HG02943 (cell line): ENCODE data around the gene PLCZ1.
"Not testable (repeated sequence)": the region's sequence is repeated elsewhere in the genome, so short reads cannot be mapped to it uniquely, and the experiment has no call there.

ENCODE experiments used
- ATAC-seq: cut with Tn5 transposase; IDR thresholded peaks from one replicate; pipeline ENCODE4 v1.9.1; 2021; ENCODE audit warnings: mild to moderate bottlenecking, low read depth, moderate library complexity; ENCODE audit not compliant: unreplicated experiment

Gene PLCZ1, protein sequence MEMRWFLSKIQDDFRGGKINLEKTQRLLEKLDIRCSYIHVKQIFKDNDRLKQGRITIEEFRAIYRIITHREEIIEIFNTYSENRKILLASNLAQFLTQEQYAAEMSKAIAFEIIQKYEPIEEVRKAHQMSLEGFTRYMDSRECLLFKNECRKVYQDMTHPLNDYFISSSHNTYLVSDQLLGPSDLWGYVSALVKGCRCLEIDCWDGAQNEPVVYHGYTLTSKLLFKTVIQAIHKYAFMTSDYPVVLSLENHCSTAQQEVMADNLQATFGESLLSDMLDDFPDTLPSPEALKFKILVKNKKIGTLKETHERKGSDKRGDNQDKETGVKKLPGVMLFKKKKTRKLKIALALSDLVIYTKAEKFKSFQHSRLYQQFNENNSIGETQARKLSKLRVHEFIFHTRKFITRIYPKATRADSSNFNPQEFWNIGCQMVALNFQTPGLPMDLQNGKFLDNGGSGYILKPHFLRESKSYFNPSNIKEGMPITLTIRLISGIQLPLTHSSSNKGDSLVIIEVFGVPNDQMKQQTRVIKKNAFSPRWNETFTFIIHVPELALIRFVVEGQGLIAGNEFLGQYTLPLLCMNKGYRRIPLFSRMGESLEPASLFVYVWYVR

GRCh38 chr12:18737819-18738218, at the start of gene PLCZ1, which contains the start of gene CAPZA3:
TSS of gene PLCZ1 (minus strand) at chr12:18738012. CDS start at chr12:18737371, 641 bp downstream.
TSS of gene CAPZA3 (plus strand) at chr12:18738119. CDS start at chr12:18738269, 150 bp downstream.
- ATAC-seq = no peak

DNA sequence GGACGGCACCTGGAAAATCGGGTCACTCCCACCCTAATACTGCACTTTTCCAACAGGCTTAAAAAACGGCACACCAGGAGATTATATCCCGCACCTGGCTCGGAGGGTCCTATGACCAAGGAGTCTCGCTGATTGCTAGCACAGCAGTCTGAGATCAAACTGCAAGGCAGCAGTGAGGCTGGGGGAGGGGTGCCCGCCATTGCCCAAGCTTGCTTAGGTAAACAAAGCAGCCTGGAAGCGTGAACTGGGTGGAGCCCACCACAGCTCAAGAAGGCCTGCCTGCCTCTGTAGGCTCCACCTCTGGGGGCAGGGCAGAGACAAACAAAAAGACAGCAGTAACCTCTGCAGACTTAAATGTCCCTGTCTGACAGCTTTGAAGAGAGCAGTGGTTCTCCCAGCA, 47.7 kb upstream of the PLCZ1 start:
- not testable (repeated sequence) for ATAC-seq

DNA sequence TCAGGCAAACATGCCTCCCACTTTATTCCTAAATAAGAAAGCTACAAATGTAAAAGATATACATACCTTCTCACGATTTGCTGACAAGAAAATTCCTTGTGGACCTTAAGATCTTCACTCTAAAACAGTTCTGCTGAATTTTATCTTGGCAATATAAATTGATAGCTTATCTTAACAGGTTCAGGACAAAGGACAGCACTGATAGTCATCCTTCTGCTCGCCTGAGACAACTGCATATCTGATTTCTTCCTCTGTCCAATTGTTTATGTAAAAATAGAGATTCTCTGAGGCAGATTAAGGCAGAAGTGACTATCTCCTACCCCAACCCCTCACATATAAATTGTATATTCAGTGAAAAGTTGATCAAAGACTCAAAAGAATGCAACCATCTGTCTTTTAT, 45.0 kb upstream of the PLCZ1 start:
- ATAC-seq = no peak

DNA sequence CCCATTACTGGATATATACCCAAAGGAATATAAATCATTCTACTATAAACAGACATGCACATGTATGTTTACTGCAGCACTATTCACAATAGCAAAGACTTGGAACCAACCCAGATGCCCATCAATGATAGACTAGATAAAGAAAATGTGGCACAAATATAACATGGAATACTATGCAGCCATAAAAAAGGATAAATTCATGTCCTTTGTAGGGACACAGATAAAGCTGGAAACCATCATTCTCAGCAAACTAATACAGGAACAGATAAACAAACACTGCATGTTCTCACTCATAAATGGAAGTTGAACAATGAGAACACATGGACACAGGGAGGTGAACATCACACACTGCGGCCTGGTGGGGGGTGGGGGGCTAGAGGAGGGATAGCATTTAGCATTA, 28.7 kb upstream of the PLCZ1 start:
- ATAC-seq = not testable (repeated sequence)

- no peak for ATAC-seq
Observed at GRCh38 chr12:18755341-18755740, 17.5 kb upstream of the PLCZ1 start.

DNA sequence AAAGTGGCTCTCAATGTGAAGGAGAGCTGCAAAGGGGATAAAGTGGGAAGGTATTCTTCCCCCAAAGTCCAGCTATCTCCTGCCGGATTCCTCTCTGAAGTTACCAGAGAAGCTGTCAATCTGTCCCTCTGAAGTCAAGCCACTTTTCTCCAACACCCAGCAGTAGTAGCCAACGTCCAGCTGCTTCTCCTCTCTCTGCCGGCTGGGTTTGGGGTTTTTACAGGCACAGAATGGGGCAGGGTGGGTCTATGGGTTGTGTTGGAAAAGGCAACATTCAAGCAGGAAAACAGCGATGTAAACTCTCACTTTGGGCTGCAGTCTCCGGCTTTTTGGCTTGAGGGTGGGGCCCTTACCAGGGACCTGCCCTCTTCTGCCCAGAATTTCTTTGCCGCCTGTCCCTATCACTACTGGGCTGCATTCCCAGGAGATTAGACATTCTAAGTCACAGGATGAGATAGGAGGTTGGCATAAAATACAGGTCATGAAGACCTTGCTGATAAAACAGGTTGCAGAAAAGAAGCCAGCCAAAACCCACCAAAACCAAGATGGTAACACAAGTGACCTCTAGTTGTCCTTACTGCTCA, 16.4 kb upstream of the PLCZ1 start:
- no peak for ATAC-seq

DNA sequence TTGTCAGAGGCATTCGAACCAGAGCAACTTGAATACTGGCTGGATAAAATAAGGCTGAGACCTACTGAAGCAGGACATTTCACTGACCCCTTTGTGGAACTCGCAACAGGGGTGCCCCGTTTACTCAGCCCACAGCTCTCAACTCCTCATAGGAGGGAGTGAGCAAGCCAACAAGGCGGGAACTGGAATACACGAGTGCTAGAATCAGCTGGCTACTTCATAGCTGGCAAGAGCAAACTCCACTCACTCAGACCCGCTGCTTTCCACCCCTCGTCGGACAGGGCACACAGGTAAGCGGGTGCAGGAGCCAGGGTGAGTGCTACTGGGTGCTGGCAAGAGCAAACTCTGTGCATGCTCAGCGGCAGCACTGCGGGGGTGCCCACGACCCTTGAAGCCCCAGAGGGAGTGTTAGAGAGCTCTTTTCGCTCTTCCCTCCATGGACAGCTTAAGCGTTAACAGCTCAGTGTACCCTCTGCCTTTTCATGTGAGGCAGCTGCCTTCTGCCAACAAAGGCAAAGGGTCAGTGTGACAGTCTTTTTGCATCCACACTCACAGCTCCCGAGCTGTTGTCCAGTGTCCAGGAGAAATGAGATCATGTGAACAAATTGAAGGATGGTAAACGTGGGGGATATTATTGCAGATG, 15.8 kb upstream of the PLCZ1 start:
- ATAC-seq = no peak

DNA sequence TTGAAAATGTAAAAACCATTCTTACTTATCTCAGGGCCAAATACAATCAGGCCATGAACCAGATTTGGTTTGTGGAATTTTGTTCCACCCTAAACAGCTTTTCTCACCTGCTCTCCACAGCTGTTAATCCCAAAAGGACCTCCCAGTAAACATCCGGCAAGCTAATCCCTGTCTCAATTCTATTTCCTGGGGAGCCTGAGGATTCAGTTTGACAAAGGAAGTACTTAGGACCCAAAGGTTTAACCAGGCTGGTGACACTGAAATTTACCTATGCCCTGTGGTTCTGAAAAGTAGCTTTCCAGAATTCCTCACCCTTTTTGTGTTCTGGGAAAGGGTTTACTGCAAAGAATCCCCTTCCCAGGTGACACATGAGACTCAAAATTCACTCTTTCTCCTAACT, 15.1 kb upstream of the PLCZ1 start:
- no peak for ATAC-seq

DNA sequence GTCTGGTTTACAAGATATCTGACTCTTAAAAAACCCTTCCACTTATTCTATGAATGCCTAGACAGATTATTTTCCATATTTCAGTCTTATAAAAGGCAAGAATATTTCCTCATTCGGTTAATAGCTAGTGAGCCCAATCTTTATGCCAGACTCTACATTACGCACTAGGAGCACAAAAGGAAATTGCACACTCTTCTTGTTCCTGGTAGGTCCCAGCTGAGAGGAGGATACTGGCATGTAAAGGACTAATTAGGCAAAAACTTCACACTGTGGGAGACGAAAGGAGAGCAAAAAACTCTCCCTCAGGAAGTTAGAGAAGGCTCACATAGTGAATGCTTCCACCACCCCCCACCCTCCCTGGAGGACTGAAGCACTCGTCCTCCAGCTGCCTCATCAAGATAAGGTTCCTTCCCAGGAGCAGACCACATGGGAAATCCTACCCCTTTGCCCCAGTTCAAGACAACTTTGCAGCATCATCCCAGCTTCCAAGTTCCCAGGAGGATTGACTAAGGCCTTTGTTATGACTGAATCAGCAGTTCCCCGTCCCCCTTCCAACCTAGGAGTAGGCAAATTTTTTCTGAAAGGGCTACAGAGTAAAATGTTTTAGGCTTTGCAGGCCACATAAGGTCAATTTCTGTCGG, 14.6 kb upstream of the PLCZ1 start:
- ATAC-seq = no peak

GRCh38 chr12:18751866-18752265, 14.1 kb upstream of the PLCZ1 start:
- no peak for ATAC-seq

GRCh38 chr12:18750085-18750484, 12.3 kb upstream of the PLCZ1 start:
- no peak for ATAC-seq

DNA sequence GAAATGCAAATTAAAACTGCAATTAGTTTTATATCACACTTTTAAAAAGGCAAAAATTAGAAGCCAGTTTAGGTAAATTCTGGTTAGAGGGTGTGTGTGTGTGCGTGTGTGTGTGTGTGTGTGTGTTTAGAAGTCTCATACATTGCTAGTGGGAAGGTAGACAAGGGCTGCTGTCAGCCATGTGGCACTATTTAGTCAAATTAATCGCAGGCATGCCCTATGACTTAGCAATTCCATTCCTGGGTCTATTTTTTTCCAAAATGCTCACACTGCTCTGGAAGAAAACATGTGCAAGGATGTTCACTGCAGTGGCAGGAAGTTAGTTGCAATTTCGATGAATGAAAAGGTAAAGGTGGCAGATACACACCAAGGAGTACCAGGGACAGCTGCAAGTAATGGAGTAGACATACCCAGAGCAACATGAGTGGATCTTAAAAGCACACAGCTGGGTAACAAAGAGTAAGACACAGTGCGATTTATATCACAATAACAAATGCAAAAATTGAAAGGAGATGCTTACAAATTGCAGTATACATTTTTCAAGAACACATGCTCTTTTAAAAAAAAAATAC, 11.7 kb upstream of the PLCZ1 start:
- ATAC-seq = no peak

DNA sequence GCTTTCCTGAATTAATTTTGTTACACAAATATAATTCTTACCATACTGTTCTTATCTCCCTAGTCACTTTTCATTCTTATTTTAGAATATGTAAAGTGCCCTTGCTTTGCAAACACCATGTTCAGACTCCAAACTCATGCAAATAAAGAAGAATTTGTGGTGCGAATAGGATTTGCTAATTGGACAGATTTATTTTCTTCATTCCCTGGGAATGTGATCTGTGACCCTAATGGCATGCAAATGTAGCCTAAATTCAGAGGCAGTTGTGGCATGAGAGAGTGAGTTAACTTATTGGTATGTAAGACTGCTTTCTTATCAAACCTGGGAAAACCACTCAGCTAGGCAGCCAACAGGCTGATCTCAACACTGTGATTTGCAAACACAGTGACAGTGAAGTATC, 10.1 kb upstream of the PLCZ1 start:
- ATAC-seq = no peak

GRCh38 chr12:18731156-18731555, 6.7 kb downstream of the PLCZ1 start:
- no peak for ATAC-seq

DNA sequence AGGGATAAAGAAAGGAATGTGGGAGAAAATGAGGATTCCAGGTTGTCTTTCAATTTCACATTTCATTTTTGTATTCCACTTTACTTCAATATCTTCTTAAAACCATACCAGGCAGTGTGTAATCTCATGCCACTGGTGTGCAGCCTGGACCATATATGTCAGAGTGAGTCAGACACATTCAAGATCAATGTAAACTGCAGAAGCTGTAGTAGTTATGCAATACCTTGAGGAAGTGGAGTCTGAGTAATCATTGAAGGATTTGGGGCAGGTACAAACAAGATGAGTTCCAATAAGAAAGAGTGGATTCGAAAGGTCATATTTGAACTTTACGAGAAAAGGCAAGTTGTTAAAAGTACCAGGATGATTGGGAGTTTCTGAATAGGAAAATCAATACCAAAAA, 14.1 kb downstream of the PLCZ1 start:
- ATAC-seq = no peak

GRCh38 chr12:18721452-18721851, 16.4 kb downstream of the PLCZ1 start:
- ATAC-seq = no peak

- ATAC-seq = no peak
Observed at GRCh38 chr12:18720690-18721089, 17.1 kb downstream of the PLCZ1 start.

GRCh38 chr12:18719922-18720510, 17.8 kb downstream of the PLCZ1 start:
- ATAC-seq = no peak

DNA sequence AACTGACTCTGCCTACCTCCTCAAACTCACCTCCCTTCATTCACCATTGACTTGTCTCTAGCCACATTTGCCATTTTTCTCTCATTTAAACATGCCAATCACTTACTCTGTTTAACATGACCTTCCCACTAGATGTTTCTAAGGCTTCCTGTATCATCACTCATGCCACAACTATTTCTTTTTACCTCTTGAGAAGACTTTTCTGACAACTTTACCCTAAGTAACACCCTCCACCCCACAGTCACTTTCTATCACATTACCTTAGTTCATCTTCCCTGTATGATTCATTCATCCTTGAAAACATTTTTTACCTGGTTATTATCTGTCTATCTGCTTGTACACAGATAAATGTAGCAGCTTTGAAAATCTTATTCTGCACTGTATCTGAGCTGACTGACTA, 19.4 kb downstream of the PLCZ1 start:
- no peak for ATAC-seq

DNA sequence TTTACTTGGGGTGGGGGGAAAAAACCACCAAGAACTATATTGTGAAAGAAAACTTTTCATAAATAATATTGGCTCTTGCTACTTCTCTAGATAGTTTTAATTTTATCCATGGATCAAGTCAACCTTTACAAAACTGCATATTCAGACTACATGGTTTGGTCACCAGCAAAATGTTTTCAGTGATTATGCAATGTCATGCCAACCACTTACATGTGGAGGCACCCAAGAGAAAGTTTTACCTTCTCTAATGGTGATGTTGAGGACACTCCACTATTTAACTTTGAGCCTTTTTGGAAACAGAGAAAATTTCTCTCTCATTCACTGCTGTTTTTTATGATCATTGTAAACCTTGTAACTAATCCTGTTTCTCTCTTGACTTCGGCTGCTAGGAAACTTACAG, 21.6 kb downstream of the PLCZ1 start:
- no peak for ATAC-seq
